H9 (cell line): ENCODE measurements around the gene HDLBP. TPM values are rescaled to one million over a fixed set of nuclear protein-coding genes. Genes with fewer than 3 reads are reported as not detected.

Experiments used
- DNase-seq: peaks from one replicate; pipeline ENCODE4 v3.0.0-alpha.2; 2017
- H2AFZ ChIP-seq: one replicate; pipeline ENCODE4 v1.6.1; 2013; ENCODE audit warnings: mild to moderate bottlenecking, low read length, control low read depth, moderate library complexity
- H2AK5ac ChIP-seq: 2 replicates; pipeline ENCODE4 v1.6.1; 2013; ENCODE audit warnings: low read length, control low read depth, mixed read lengths; ENCODE audit not compliant: insufficient read length
- H2BK120ac ChIP-seq: one replicate; pipeline ENCODE4 v1.6.1; 2013; ENCODE audit warnings: low read depth, mild to moderate bottlenecking, low read length, control low read depth, inconsistent platforms; ENCODE audit not compliant: poor library complexity, severe bottlenecking
- H2BK12ac ChIP-seq: 2 replicates; pipeline ENCODE4 v1.6.1; 2013; ENCODE audit warnings: low read length, control low read depth, mixed read lengths, low read depth; ENCODE audit not compliant: insufficient read length
- H2BK15ac ChIP-seq: 2 replicates; pipeline ENCODE4 v1.6.1; 2013; ENCODE audit warnings: low read depth, low read length, control low read depth
- H2BK20ac ChIP-seq: one replicate; pipeline ENCODE4 v1.6.1; 2013; ENCODE audit warnings: low read depth, mild to moderate bottlenecking, low read length, control low read depth, inconsistent platforms; ENCODE audit not compliant: poor library complexity, severe bottlenecking
- H2BK5ac ChIP-seq: 2 replicates; pipeline ENCODE4 v1.6.1; 2013; ENCODE audit warnings: low read length, control low read depth, mixed read lengths; ENCODE audit not compliant: insufficient read length
- H3K14ac ChIP-seq: 2 replicates; pipeline ENCODE4 v1.6.1; 2013; ENCODE audit warnings: low read length, control low read depth; ENCODE audit not compliant: insufficient read depth
- H3K18ac ChIP-seq: 2 replicates; pipeline ENCODE4 v1.6.1; 2013; ENCODE audit warnings: low read depth, mild to moderate bottlenecking, mixed read lengths, low read length, control low read depth; ENCODE audit not compliant: insufficient read length
- H3K23ac ChIP-seq: 2 replicates; pipeline ENCODE4 v1.6.1; 2013; ENCODE audit warnings: low read length, control low read depth, mixed read lengths, low read depth; ENCODE audit not compliant: insufficient read length
- H3K23me2 ChIP-seq: 2 replicates; pipeline ENCODE4 v1.6.1; 2013; ENCODE audit warnings: low read depth, mild to moderate bottlenecking, mixed read lengths, low read length, control low read depth; ENCODE audit not compliant: insufficient read length, poor library complexity, severe bottlenecking
- H3K27ac ChIP-seq: 2 replicates; pipeline ENCODE4 v1.5.1; 2013; ENCODE audit warnings: low read length, control low read depth, mixed read lengths, low read depth; ENCODE audit not compliant: insufficient read length
- H3K27me3 ChIP-seq: 2 replicates; pipeline ENCODE4 v1.6.1; 2013; ENCODE audit warnings: low read length, control low read depth, inconsistent platforms; ENCODE audit not compliant: insufficient read depth
- H3K4ac ChIP-seq: 2 replicates; pipeline ENCODE4 v1.6.1; 2013; ENCODE audit warnings: low read depth, mild to moderate bottlenecking, control low read depth, inconsistent platforms, low read length, moderate library complexity
- H3K4me1 ChIP-seq: 2 replicates; pipeline ENCODE4 v1.6.1; 2013; ENCODE audit warnings: low read length, control low read depth, inconsistent platforms; ENCODE audit not compliant: insufficient read depth
- H3K4me2 ChIP-seq: 2 replicates; pipeline ENCODE4 v1.6.1; 2013; ENCODE audit warnings: low read length, control low read depth, mixed read lengths; ENCODE audit not compliant: insufficient read length, insufficient read depth
- H3K56ac ChIP-seq: 2 replicates; pipeline ENCODE4 v1.6.1; 2013; ENCODE audit warnings: low read depth, mild to moderate bottlenecking, mixed read lengths, low read length, control low read depth; ENCODE audit not compliant: insufficient read length
- H3K79me1 ChIP-seq: 2 replicates; pipeline ENCODE4 v1.6.1; 2013; ENCODE audit warnings: low read depth, mild to moderate bottlenecking, moderate library complexity, low read length, control low read depth, inconsistent platforms; ENCODE audit not compliant: insufficient read depth, poor library complexity, severe bottlenecking
- H3K79me2 ChIP-seq: 2 replicates; pipeline ENCODE4 v1.6.1; 2013; ENCODE audit warnings: low read length, control low read depth, inconsistent platforms; ENCODE audit not compliant: insufficient read depth
- H3K9ac ChIP-seq: 2 replicates; pipeline ENCODE4 v1.6.1; 2013; ENCODE audit warnings: low read length, control low read depth, mixed read lengths; ENCODE audit not compliant: insufficient read length; ENCODE audit errors: extremely low read depth
- H3K9me3 ChIP-seq: one replicate; pipeline ENCODE4 v1.6.1; 2013; ENCODE audit warnings: low read depth, low read length, inconsistent platforms; ENCODE audit not compliant: control insufficient read depth
- H3T11ph ChIP-seq: one replicate; pipeline ENCODE4 v1.6.1; 2013; ENCODE audit warnings: mild to moderate bottlenecking, low read length, control low read depth, inconsistent platforms
- H4K20me1 ChIP-seq: one replicate; pipeline ENCODE4 v1.6.1; 2013; ENCODE audit not compliant: control insufficient read depth, insufficient read length, insufficient read depth
- H4K5ac ChIP-seq: 2 replicates; pipeline ENCODE4 v1.6.1; 2013; ENCODE audit warnings: low read depth, mild to moderate bottlenecking, mixed read lengths, low read length, control low read depth; ENCODE audit not compliant: insufficient read length
- H4K8ac ChIP-seq: replicated peaks from 2 replicates; pipeline ENCODE4 v1.6.1; 2013; ENCODE audit warnings: low read length, control low read depth, mixed read lengths, low read depth; ENCODE audit not compliant: insufficient read length
- H4K91ac ChIP-seq: 2 replicates; pipeline ENCODE4 v1.6.1; 2013; ENCODE audit warnings: low read depth, mild to moderate bottlenecking, moderate library complexity, mixed read lengths, low read length, control low read depth; ENCODE audit not compliant: insufficient read length
- H3K27ac Mint-ChIP-seq, 3 experiments: 2 replicates in 2 of 3; 3 replicates in 1 of 3; pipeline ENCODE4 v1.8.0; 2020 to 2021; ENCODE audit warnings: mixed read lengths in 3 of 3, mild to moderate bottlenecking in 1 of 3, moderate library complexity in 1 of 3
- H3K27me3 Mint-ChIP-seq: 2 replicates; pipeline ENCODE4 v1.8.0; 2021; ENCODE audit warnings: low read depth, mild to moderate bottlenecking, moderate library complexity, mixed read lengths
- H3K36me3 Mint-ChIP-seq, 3 experiments: 2 replicates in 2 of 3; 3 replicates in 1 of 3; pipeline ENCODE4 v1.8.0; 2020 to 2021; ENCODE audit warnings: low read depth in 3 of 3, mixed read lengths in 3 of 3; ENCODE audit not compliant: insufficient read depth in 1 of 3
- H3K4me1 Mint-ChIP-seq, 2 experiments: 2 replicates each; pipeline ENCODE4 v1.8.0; 2020; ENCODE audit warnings: mixed read lengths in 2 of 2
- H3K4me3 Mint-ChIP-seq, 2 experiments: 2 replicates in 1 of 2; 3 replicates in 1 of 2; pipeline ENCODE4 v1.8.0; 2020 to 2021; ENCODE audit warnings: mild to moderate bottlenecking in 2 of 2, mixed read lengths in 2 of 2, moderate library complexity in 1 of 2
- H3K9me3 Mint-ChIP-seq, 2 experiments: 2 replicates in 1 of 2; 3 replicates in 1 of 2; pipeline ENCODE4 v1.8.0; 2020; ENCODE audit warnings: mild to moderate bottlenecking in 2 of 2, mixed read lengths in 2 of 2, moderate library complexity in 1 of 2
- CTCF ChIP-seq: fragments of 200-600 bp; sonication (generic); conservative IDR thresholded peaks from 3 replicates; pipeline ENCODE4 v1.8.0; 2021; ENCODE audit warnings: antibody characterized with exemption, mild to moderate bottlenecking
- WGBS: extraction: QIAGEN DNeasy Blood & Tissue Kit; methylation state at CpG from one replicate; pipeline ENCODE4 v1.1.7; 2013; ENCODE audit warnings: missing lambda C conversion rate, low lambda C conversion rate, mixed read lengths; ENCODE audit not compliant: insufficient read length; ENCODE audit errors: extremely low coverage; 5-methylcytosine and 5-hydroxymethylcytosine counted together
- total RNA-seq: library from RNA; stranded (reverse); gene quantifications from 2 replicates; pipeline ENCODE4 v1.2.1, GENCODE V29; 2021

Gene HDLBP
- total RNA-seq, 1 experiment from 2014 or later, result 364 TPM

- Histone ChIP-seq H2AK5ac (no peak overlapping the region), H3K27ac (no peak overlapping the region), H4K8ac (no peak overlapping the region), H3K4me2 (no peak overlapping the region), H3K4me1 (no peaks in the 10 kb centered on the region), H3K4ac (no peak overlapping the region), H2BK12ac (no peak overlapping the region), H3K79me2 (no peaks in the 10 kb centered on the region), H2AFZ (no peak overlapping the region), H3K9ac (no peak overlapping the region), H3K27me3 (no peaks in the 10 kb centered on the region), H3K18ac (no peak overlapping the region), H2BK15ac (no peak overlapping the region), H3K23ac (no peak overlapping the region), H3K14ac (no peak overlapping the region), H3K79me1 (no peaks in the 10 kb centered on the region), H4K91ac (no peak overlapping the region), H3K23me2 (no peaks in the 10 kb centered on the region), H4K20me1 (no peaks in the 10 kb centered on the region), H2BK5ac (no peak overlapping the region), H2BK20ac (no peak overlapping the region), H2BK120ac (no peak overlapping the region), H3K9me3 (no peaks in the 10 kb centered on the region), H4K5ac (no peak overlapping the region), H3K56ac (no peak overlapping the region), H3T11ph (no peak overlapping the region)
- no CpG with 5 or more reads among the region's 10 CpGs for WGBS
- Mint-ChIP-seq H3K4me1 (no peaks in the 10 kb centered on the region), H3K27me3 (no peaks in the 10 kb centered on the region), H3K9me3 (no peaks in the 10 kb centered on the region), H3K27ac (0 out of 7 replicates have a peak overlapping the region, but pooled peaks of 1 of the 3 experiments have one; percentile 5), H3K4me3 (no peak overlapping the region), H3K36me3 (peaks cover 47 to 94% (median 90%) of the 10 kb centered on the region in 3 experiments)
- no peak for TF ChIP-seq CTCF
- DNase-seq, result no peak
These were observed 60.5 kb downstream of the HDLBP start for GRCh38 chr2:241254904-241255351.
